C1 segment of cervical spinal cord (tissue), 14 donors: ENCODE data around the gene MOGAT3.
A peak's percentile ranks its signal among the peaks of the same experiment; 100 is the strongest.

ENCODE experiments used
- DNase-seq, 14 donors: peaks; one replicate each; lab custom pipeline; 2025; lab: John Stamatoyannopoulos, UW

The MOGAT3 gene

GRCh38 chr7:101200862-101201599 lies at the start of gene MOGAT3:
Gene MOGAT3, minus strand, starts transcription at chr7:101201036. Its CDS starts 182 bp downstream, at chr7:101200854.
- no peak for DNase-seq

DNA sequence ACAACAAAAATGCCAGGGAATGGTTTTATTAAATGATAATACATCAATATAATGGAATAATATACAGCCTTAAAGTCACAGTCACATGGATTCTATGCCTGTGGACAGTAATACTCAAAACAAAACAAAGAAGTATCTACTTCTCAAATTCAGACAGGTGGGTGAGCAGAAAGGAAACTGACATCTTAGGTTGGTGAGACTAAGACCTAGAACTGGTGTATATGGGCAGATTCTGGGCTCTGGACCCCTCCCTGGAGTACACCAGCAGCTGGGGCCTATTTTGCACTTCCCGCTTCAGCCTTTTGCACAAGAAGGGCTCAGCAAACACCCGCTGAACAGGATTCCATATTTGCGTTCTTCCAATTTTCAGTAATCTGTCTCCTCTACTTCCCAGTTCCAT lies 49.5 kb upstream of the MOGAT3 start:
- DNase-seq, result no peak

- DNase-seq, result no peak
These were observed 47.4 kb upstream of the MOGAT3 start for GRCh38 chr7:101248276-101248675.

DNA sequence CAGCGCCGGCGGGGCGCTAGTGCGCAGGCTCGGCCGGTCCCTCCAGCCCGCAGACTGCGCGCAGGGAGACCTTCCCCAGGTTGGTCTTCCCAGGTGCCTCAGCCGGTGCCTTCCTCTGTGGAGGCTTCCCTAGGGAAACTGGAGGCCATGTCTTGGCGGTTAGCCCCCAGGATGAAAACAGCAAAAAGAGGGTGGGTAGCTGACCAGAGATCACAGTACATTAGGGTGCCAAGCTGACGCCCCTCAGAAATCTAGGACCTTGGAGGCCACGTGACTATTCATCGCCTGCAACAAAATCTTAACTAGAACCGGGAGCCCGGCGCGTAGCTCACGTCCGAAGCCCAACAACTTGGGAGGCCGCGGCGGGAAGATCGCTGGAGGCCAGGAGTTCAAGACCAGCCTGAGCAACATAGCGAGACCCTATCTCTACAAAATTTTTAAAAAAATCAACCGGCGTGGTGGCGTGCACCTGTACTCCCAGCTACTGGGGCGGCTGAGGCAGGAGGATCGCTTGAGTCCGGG lies 44.4 kb upstream of the MOGAT3 start:
- DNase-seq, result no peak

DNA sequence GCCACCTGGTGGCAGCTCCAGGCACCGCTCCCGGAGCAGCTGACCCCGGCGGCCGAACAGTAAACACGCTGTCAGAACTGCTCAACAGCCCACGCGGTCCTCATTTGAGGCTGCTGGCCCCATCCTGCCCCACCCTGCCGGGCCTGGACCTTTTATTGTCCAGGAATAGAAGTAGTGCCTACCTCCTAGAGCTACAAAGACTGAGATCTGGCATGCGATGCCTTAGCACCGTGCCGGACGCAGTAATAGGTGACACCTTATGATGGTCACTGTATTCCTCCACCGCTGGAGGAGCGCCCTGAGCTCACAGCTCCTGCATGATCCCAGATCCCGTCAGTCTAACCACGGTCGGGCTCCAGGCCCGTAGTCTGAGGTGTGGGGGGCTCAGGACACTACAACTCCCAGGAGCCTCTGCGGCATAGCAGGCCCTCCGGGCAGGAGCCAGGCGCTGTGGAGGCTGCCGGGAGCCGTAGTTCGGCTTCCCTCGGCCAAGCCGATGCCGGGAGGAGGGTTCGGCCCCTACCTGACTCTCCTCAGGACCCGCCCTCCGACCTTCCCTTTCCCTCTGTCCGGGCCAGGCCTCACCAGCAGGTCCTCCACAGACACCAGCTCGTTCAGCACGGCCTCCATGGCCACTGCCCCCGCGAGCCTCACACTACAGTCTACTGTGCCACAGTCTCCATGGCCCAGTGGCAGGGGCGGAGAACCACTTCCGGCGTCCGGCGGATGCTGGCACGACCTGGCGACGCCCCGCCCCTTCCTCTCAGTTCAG lies 43.7 kb upstream of the MOGAT3 start, which contains the start of gene FIS1:
Gene FIS1, minus strand, starts transcription at position 707 of the 772 bp plus-strand sequence. Its CDS starts 77 bp downstream, at position 630.
- DNase-seq, result peak; percentile 83 to 99 (median 98)

- DNase-seq, result peak in 2 of 14 donors; percentile 37 to 60
These were observed 43.0 kb upstream of the MOGAT3 start for GRCh38 chr7:101243646-101244374.

DNA sequence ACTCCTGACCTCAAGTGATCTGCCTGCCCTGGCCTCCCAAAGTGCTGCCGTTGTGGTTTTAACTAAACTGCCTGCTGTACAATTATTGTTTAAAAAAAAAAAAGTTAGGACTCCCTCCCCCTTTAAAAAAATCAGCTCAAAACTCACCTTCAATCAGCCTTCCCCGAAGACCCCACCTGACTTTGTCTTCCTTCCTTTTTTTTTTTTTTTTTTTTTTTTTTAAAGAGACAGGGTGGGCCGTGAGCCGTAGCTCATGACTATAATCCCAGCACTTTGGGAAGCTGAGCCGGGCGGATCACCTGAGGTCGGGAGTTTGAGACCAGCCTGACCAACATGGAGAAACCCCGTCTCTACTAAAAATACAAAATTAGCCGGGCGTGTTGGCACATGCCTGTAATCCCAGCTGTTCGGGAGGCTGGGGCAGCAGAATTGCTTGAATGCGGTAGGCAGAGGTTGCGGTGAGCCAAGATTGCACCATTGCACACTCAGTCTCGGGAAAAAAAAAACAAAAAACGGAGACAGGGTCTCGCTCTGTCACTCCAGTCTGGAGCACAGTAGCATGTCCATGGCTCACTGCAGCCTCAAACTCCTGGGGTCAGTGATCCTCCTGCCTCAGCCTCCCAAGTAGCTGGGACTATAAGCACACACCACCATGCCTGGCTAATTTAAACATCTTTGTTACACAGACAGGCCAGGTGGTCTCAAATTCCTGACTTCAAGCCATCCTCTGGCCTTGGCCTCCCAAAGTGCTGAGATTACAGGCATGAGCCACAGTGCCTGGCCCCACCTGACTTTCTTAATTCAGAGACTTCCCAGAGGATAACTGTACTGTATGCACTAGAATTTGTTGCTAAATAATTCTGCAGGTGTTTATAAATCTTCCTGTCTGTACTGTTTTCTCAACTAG lies 40.9 kb upstream of the MOGAT3 start:
- DNase-seq, result no peak

- DNase-seq, result no peak
These were observed 40.2 kb upstream of the MOGAT3 start for GRCh38 chr7:101241015-101241363.

GRCh38 chr7:101240226-101241014 lies 39.6 kb upstream of the MOGAT3 start:
- no peak for DNase-seq

DNA sequence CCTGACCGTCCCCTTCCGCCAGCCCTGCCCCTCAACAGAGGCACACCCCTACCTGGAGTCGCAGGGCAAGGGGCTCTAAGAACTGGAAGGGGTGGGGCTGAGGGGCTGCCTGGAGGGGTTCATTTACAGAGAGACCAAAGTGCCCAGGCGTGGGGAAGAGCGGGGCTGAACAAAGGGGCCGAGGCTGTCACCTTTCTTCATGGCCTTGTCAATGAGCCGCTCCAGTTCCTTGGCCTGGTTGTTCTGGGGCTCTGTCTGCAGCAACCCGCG lies 39.0 kb upstream of the MOGAT3 start:
- DNase-seq, result no peak

GRCh38 chr7:101239191-101239950 lies 38.5 kb upstream of the MOGAT3 start:
- DNase-seq, result no peak

DNA sequence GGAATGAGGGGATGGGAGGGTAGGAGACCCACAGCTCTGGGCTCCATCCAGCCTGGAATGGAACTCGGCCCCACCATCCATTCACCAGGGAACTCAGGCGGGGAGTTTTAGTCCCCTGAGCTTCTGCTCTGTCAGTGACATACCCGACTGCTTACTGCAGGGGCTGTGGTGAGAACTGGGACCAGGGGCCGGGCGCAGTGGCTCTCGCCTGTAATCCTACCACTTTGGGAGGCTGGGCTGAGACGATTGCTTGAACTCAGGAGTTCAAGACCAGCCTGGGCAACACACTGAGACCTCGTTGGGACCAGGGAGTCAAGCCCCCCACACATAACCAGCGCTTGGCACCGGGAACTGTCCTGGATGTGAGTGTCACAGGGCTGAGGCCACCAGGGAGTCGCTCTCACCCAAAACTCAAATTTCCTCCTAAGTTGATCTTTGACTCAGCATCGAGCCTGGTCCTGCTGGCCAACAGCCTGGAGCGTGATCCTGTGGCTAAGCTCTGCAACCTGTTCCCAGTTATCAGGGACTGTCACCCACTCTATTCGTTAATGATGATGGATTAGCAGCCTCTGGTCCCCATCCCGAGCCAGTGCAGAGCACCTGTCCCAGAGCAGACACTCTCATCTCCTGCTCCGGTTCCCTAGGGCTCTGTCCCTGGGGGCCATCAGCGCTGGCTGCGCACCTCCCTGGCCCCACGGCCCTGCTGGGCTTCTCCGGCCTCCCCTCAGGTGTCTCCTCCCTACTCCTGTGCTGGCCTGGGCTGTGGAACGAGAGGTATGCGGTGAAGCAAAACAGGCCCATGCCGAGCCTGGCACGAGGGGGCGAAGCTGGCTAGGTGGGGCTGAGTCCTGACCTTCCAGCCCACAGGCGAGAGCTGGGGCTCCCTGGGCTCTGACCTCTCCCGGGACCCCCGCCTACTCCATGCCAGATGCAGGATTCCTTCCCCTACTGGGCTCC lies 37.7 kb upstream of the MOGAT3 start:
- DNase-seq, result no peak

- peak in 7 of 14 donors; percentile 11 to 76 (median 30) for DNase-seq
These were observed 36.6 kb upstream of the MOGAT3 start, which contains the start of gene CLDN15 for GRCh38 chr7:101237206-101238067. Gene CLDN15, minus strand, starts transcription at chr7:101237802. Its CDS starts 221 bp downstream, at chr7:101237581.

GRCh38 chr7:101236292-101236835 lies 35.5 kb upstream of the MOGAT3 start:
- no peak for DNase-seq

DNA sequence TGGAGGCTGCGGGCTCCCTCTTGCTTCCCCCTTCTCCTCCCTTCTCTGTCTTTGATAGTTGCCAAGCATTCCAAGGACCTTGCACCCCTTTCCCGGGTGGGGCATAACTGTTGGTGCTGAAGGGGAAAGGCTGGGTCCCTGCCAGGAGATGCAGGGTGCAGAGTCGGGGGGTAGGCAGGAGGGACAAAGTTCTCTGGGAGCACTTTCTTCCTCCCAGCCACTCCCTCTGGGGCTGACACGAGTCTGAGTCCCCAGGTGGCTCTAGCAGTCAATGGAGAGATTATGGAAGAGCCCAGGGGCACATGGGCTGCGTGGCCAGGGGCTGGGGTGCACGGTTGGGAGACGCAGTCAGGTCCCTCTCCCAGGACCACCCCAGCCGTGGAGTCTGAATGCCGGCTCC lies 34.7 kb upstream of the MOGAT3 start:
- no peak for DNase-seq

- DNase-seq, result no peak
These were observed 34.2 kb upstream of the MOGAT3 start for GRCh38 chr7:101235050-101235449.

DNA sequence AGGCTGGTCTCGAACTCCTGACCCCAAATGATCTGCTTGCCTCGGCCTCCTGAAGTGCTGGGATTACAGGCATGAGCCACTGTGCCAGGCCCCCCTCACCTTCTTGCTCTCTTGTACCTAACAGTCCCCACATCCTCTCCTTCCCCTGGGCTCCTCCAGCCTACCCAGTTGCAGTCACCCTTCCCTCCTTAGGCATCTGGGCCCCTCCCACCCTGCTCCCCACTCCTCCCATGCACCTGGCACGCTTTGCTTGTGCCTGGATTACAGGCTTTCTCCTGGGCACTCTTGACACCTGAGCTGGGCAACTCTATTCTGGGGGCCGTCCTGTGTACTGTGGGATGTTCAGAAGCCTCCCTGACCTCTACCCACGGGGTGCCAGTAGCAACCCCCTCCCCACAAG lies 33.8 kb upstream of the MOGAT3 start:
- no peak for DNase-seq
